Measurements from ENCODE around the gene L3MBTL3.
"Not testable (repeated sequence)": the region's sequence is repeated elsewhere in the genome, so short reads cannot be mapped to it uniquely, and the experiment has no call there.

L3MBTL3 gene

DNA sequence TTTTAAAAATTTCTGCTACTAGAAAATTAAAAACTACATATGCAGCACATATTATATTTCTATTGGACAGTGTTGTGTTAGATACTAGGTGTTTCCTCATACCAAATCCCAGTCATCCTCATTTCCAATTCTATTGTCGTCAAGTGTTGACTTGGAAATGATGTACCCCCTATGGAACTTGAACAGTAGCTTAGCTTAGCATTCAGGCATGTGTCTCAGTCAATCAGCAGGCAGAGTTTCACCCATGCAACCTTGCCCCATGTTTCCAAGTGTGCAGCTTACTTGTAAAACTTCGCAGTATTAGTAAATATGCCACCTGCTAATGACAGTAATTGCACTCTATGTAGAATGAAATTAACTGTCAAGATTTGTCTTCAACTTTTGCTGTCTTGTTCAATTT, 144.9 kb downstream of the L3MBTL3 start:
- Histone ChIP-seq H3K4me3 (ENCODE audit: low read length) (no peak overlapping the region), H3K27me3 (replicated peaks; ENCODE audit: control insufficient read depth, insufficient read depth, low read length) (no peaks in the 10 kb centered on the region), H3K9me3 (ENCODE audit: control insufficient read depth, low read length) (no peaks in the 10 kb centered on the region), H3K36me3 (ENCODE audit: control insufficient read depth, insufficient read depth, low read length, severe bottlenecking) (no peaks in the 10 kb centered on the region), H3K4me1 (ENCODE audit: control insufficient read depth, insufficient read depth, low read length) (peaks cover 3% of the 10 kb centered on the region), H3K9ac (ENCODE audit: low read length) (no peak overlapping the region)
- DNase-seq (ENCODE audit: low read depth) = no peak

DNA sequence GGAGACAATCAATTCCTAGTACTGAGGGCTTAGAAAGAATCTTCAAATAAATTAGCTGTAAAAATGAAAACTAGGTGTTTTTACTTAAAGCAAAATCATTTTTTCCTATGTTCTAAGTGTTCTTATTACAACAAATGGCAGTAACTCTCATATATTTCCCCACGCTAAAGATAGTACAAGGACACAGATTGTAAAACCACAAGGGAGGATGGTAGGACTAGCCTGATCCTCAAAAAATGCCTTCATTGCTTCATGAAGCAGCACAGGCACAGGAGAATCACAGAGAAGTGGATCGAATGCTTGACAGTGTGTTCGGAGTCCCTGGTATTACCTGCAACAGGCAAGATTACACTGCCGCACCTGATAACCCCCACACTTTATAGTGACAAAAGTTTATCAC, 145.9 kb downstream of the L3MBTL3 start:
- Histone ChIP-seq H3K4me1 (ENCODE audit: control insufficient read depth, insufficient read depth, low read length) (peaks cover 3% of the 10 kb centered on the region), H3K36me3 (ENCODE audit: control insufficient read depth, insufficient read depth, low read length, severe bottlenecking) (no peaks in the 10 kb centered on the region), H3K9ac (ENCODE audit: low read length) (no peak overlapping the region), H3K4me3 (ENCODE audit: low read length) (no peak overlapping the region), H3K9me3 (ENCODE audit: control insufficient read depth, low read length) (no peaks in the 10 kb centered on the region), H3K27me3 (replicated peaks; ENCODE audit: control insufficient read depth, insufficient read depth, low read length) (no peaks in the 10 kb centered on the region)
- DNase-seq (ENCODE audit: low read depth) = no peak

DNA sequence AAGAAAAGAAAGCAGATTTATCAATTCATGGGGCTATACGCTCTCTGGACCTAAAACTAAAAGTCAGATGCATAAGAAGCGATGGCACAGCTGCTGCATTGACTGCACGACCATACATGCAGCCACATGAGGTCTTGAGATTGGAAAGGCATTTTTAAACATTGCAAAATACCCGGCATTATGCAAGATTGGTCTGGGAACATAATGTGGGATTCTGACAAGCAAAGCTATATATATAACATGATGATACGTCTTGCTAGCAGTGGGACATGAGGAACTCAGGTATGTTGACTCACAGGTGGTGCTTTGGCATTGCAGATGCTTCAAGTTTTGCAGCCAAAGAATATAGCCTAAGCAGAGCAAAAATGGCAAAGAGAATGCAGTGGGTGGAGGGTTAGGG, 149.3 kb downstream of the L3MBTL3 start:
- H3K27me3 ChIP-seq (replicated peaks; ENCODE audit: control insufficient read depth, insufficient read depth, low read length) = no peaks in the 10 kb centered on the region
- H3K9me3 ChIP-seq (ENCODE audit: control insufficient read depth, low read length) = no peaks in the 10 kb centered on the region
- peak; percentile 71 for DNase-seq (ENCODE audit: low read depth)
- H3K36me3 ChIP-seq (ENCODE audit: control insufficient read depth, insufficient read depth, low read length, severe bottlenecking) = no peaks in the 10 kb centered on the region
- no peak overlapping the region for H3K9ac ChIP-seq (ENCODE audit: low read length)
- H3K4me3 ChIP-seq (ENCODE audit: low read length) = no peak overlapping the region
- peaks cover 3% of the 10 kb centered on the region for H3K4me1 ChIP-seq (ENCODE audit: control insufficient read depth, insufficient read depth, low read length)

DNA sequence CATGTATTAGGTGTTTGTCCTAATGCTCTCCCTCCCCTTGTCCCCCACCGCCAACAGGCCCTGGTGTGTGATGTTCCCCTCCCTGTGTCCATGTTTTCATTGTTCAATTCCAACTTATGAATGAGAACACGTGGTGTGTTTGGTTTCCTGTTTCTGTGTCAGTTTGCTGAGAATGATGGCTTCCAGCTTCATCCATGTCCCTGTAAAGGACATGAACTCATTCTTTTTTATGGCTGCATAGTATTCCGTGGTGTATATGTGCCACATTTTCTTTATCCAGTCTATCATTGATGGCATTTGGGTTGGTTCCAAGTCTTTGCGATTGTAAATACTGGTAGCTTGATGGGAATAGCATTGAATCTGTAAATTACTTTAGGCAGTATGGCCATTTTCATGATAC, 151.8 kb downstream of the L3MBTL3 start:
- not testable (repeated sequence) for H3K9ac ChIP-seq (ENCODE audit: low read length); H3K36me3 ChIP-seq (ENCODE audit: control insufficient read depth, insufficient read depth, low read length, severe bottlenecking); H3K27me3 ChIP-seq (replicated peaks; ENCODE audit: control insufficient read depth, insufficient read depth, low read length); H3K9me3 ChIP-seq (ENCODE audit: control insufficient read depth, low read length); H3K4me3 ChIP-seq (ENCODE audit: low read length); DNase-seq (ENCODE audit: low read depth); H3K4me1 ChIP-seq (ENCODE audit: control insufficient read depth, insufficient read depth, low read length)

DNA sequence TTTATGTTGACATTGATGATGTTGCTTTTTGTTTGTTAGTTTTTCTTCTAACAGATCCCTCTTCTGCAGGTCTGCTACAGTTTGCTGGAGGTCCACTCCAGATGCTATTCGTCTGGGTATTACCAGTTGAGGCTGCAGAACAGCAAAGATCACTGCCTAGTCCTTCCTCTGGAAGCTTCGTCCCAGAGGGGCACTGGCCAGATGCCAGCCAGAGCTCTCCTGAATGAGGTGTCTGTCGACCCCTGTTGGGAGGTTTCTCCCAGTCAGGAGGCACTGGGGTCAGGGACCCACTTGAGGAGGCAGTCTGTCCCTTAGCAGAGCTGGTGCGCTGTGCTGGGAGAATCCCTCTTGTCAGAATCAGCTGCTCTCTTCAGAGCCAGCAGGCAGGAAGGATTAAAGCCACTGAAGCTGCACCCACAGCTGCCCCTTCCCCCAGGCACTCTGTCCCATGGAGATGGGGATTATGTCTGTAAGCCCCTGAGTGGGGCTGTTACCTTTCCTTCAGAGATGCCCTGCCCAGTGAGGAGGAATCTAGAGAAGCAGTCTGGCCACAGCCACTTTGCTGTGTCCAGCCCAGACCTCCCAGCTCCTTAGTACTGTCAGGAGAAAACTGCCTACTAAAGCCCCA, 155.1 kb downstream of the L3MBTL3 start:
- H3K4me1 ChIP-seq (ENCODE audit: control insufficient read depth, insufficient read depth, low read length); DNase-seq (ENCODE audit: low read depth); H3K9me3 ChIP-seq (ENCODE audit: control insufficient read depth, low read length); H3K9ac ChIP-seq (ENCODE audit: low read length); H3K36me3 ChIP-seq (ENCODE audit: control insufficient read depth, insufficient read depth, low read length, severe bottlenecking); H3K4me3 ChIP-seq (ENCODE audit: low read length); H3K27me3 ChIP-seq (replicated peaks; ENCODE audit: control insufficient read depth, insufficient read depth, low read length): not testable (repeated sequence)

DNA sequence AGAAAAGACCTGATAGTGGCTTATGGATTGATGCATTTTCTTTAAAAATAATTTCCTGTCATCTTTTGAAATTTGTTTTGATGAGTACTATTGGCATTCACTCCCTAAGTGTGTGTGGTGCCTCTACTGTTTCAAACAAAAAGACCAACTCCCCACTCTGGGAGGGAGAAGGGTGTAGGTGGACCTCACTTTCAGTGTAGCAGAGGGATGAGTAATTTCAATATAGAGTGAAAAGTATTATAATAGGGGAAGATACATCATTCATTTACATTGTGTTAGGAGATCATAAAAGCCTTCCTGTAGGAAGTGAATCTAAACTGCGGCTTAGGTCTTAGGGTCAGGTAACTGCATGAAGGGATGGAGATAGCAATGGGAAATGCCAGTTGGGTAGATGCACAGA, 158.0 kb downstream of the L3MBTL3 start:
- Histone ChIP-seq H3K4me1 (ENCODE audit: control insufficient read depth, insufficient read depth, low read length) (peaks cover 4% of the 10 kb centered on the region), H3K4me3 (ENCODE audit: low read length) (no peak overlapping the region), H3K9ac (ENCODE audit: low read length) (no peak overlapping the region), H3K27me3 (replicated peaks; ENCODE audit: control insufficient read depth, insufficient read depth, low read length) (no peaks in the 10 kb centered on the region), H3K9me3 (ENCODE audit: control insufficient read depth, low read length) (no peaks in the 10 kb centered on the region), H3K36me3 (ENCODE audit: control insufficient read depth, insufficient read depth, low read length, severe bottlenecking) (no peaks in the 10 kb centered on the region)
- DNase-seq (ENCODE audit: low read depth) = no peak

DNA sequence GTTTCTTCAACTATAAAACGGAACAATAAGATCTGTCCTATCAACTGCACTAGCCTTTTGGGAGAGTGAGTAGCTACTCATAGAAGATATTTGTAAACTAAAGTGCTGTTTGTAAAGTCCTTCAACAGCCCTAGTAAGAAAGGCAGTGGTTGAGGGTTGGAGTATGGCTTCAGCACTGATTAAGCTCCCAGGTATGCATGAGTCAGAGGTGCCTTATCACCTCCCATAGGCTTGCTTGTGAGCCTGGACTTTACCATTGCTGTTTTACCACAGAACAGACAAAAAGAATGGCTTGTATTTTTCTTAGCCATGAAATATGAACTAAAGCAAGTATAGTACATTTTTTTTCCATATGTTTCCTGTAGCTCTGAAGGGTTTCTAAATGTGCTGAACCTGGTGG, 160.3 kb downstream of the L3MBTL3 start:
- H3K4me3 ChIP-seq (ENCODE audit: low read length) = no peak overlapping the region
- peak; percentile 72 for DNase-seq (ENCODE audit: low read depth)
- no peaks in the 10 kb centered on the region for H3K36me3 ChIP-seq (ENCODE audit: control insufficient read depth, insufficient read depth, low read length, severe bottlenecking)
- H3K27me3 ChIP-seq (replicated peaks; ENCODE audit: control insufficient read depth, insufficient read depth, low read length) = no peaks in the 10 kb centered on the region
- no peak overlapping the region for H3K9ac ChIP-seq (ENCODE audit: low read length)
- H3K9me3 ChIP-seq (ENCODE audit: control insufficient read depth, low read length) = no peaks in the 10 kb centered on the region
- H3K4me1 ChIP-seq (ENCODE audit: control insufficient read depth, insufficient read depth, low read length) = peaks cover 4% of the 10 kb centered on the region

DNA sequence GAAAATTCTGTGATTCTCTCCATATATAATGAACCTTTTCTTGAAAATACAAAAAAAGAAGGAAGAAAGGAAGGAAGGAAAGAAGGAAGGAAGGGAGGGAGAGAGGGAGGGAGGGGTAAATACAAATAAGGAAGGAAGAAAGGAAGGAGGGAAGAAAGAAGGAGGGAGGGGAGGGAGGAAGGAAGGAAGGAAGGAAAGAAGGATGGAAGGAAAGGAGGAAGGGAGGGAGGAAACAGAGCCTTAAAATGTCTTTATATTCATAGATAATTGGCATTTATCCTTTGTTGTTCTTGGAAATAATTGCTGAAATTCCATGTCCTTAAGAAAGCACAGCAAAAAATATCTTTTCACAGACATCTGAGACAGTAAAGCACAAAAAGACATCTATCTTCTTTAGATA, 164.1 kb downstream of the L3MBTL3 start:
- Histone ChIP-seq H3K9ac (ENCODE audit: low read length) (no peak overlapping the region), H3K4me1 (ENCODE audit: control insufficient read depth, insufficient read depth, low read length) (peaks cover 4% of the 10 kb centered on the region), H3K9me3 (ENCODE audit: control insufficient read depth, low read length) (no peaks in the 10 kb centered on the region), H3K36me3 (ENCODE audit: control insufficient read depth, insufficient read depth, low read length, severe bottlenecking) (no peaks in the 10 kb centered on the region), H3K4me3 (ENCODE audit: low read length) (no peak overlapping the region), H3K27me3 (replicated peaks; ENCODE audit: control insufficient read depth, insufficient read depth, low read length) (no peaks in the 10 kb centered on the region)
- DNase-seq (ENCODE audit: low read depth) = no peak

DNA sequence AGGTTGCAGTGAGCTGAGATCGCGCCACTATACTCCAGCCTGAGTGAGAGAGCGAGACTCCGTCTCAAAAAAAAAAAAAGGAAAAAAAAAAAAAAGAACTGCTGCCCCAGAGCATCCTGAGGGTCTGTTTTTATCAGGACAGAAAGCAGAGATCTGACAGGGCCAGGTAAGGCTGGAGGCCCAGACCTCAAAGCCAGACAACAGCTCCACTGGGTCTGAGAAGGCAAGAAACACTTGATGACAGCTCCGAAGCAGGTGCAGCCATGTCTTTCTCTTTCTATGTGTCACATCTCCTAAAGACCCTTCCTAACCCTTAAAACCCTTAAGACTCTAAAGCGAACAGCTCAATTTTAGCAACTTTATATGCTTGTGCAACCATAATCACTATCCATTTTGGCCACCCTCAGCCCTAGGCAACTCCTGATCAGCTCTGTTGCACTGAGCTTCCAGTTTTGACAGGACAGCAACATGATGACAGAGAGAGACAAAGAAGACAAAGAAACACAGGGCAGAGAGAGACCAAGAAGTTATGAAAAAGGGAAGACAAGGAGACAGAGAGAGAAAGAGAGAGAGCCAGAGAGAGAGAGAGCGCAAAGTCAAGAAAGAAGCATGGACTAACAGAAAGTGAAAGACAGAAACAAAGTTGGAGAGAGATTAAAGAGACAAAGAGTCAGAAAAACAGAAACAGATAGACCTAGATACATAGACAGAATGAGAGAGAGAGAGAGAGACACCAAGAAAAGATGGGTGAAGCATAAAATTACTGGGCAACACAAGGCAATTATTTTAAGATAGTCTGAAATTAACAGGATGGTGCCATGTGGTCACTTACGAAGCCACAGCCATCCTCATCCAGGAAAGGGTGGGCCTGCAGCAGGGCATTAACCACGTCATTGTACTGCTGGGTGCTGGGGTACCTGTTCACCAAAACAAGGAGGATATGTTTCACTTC, 165.2 kb downstream of the L3MBTL3 start:
- no peak for DNase-seq (ENCODE audit: low read depth)
- Histone ChIP-seq H3K4me3 (ENCODE audit: low read length) (no peak overlapping the region), H3K4me1 (ENCODE audit: control insufficient read depth, insufficient read depth, low read length) (peaks cover 2% of the 10 kb centered on the region), H3K36me3 (ENCODE audit: control insufficient read depth, insufficient read depth, low read length, severe bottlenecking) (no peaks in the 10 kb centered on the region), H3K9ac (ENCODE audit: low read length) (no peak overlapping the region), H3K9me3 (ENCODE audit: control insufficient read depth, low read length) (no peaks in the 10 kb centered on the region), H3K27me3 (replicated peaks; ENCODE audit: control insufficient read depth, insufficient read depth, low read length) (no peaks in the 10 kb centered on the region)

DNA sequence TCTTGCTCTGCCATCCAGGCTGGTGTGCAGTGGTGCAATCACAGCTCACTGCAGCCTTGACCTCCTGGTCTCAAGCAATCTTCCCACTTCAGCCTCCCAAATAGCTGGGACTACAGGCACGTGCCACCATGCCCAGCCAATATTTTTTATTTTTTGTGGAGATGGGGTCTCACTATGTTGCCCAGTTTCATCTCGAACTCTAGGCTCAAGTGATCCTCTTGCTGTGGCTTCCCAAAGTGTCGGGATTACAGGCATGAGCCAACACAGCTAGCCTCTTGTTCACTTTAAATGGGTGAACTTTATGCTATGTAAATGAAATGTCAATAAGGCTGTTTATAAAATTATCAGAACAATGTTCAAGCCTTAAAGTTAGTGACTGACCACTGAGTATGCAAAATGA, 167.3 kb downstream of the L3MBTL3 start:
- Histone ChIP-seq H3K9me3 (ENCODE audit: control insufficient read depth, low read length) (no peaks in the 10 kb centered on the region), H3K36me3 (ENCODE audit: control insufficient read depth, insufficient read depth, low read length, severe bottlenecking) (no peaks in the 10 kb centered on the region), H3K4me3 (ENCODE audit: low read length) (no peak overlapping the region), H3K27me3 (replicated peaks; ENCODE audit: control insufficient read depth, insufficient read depth, low read length) (no peaks in the 10 kb centered on the region), H3K9ac (ENCODE audit: low read length) (no peak overlapping the region), H3K4me1 (ENCODE audit: control insufficient read depth, insufficient read depth, low read length) (no peaks in the 10 kb centered on the region)
- DNase-seq (ENCODE audit: low read depth) = no peak

DNA sequence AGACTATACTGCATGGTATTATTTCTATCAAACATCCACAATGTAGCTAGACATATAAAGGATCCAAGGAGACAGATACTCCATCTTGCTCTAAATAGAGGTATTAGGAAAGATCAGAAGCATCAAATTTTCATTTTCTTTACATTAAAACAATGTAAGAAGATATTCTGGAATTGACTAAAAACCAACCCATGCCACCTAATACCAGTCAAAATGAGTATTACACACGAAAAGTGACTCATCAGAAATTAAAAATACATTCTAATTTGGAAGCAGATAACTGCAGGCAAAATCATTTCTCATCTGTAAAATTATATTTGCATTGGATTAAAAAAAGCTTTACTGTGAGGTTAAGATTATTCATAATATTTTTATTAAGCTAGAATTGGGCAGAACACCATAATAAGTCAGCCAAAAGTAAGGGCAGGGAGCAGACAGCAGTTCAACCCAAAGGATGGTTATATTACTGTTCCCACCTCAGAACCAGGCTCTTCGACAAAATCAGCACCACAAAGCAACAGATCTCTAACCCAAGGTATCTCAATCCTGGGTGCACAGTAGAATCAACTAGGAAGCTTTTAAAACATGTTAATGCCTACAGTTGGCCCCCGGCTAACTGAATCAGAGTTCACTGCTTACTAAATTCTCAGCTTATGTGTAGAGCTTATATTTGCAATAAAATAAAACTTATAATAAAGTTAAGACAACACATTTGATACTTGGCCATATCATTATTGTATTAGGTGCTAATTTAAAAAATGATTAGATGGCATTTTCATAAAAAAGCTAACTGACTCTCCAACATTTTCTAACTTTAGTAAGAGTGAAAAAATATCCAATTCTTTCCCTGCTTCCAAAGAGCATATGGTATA, 169.2 kb downstream of the L3MBTL3 start:
- Histone ChIP-seq H3K4me1 (ENCODE audit: control insufficient read depth, insufficient read depth, low read length) (no peaks in the 10 kb centered on the region), H3K36me3 (ENCODE audit: control insufficient read depth, insufficient read depth, low read length, severe bottlenecking) (no peaks in the 10 kb centered on the region), H3K9ac (ENCODE audit: low read length) (no peak overlapping the region), H3K9me3 (ENCODE audit: control insufficient read depth, low read length) (no peaks in the 10 kb centered on the region), H3K27me3 (replicated peaks; ENCODE audit: control insufficient read depth, insufficient read depth, low read length) (no peaks in the 10 kb centered on the region), H3K4me3 (ENCODE audit: low read length) (no peak overlapping the region)
- no peak for DNase-seq (ENCODE audit: low read depth)
